ENCODE measurements around the gene SH3PXD2A.
"Not testable (repeated sequence)": the region's sequence is repeated elsewhere in the genome, so short reads cannot be mapped to it uniquely, and the experiment has no call there.

The SH3PXD2A gene

DNA sequence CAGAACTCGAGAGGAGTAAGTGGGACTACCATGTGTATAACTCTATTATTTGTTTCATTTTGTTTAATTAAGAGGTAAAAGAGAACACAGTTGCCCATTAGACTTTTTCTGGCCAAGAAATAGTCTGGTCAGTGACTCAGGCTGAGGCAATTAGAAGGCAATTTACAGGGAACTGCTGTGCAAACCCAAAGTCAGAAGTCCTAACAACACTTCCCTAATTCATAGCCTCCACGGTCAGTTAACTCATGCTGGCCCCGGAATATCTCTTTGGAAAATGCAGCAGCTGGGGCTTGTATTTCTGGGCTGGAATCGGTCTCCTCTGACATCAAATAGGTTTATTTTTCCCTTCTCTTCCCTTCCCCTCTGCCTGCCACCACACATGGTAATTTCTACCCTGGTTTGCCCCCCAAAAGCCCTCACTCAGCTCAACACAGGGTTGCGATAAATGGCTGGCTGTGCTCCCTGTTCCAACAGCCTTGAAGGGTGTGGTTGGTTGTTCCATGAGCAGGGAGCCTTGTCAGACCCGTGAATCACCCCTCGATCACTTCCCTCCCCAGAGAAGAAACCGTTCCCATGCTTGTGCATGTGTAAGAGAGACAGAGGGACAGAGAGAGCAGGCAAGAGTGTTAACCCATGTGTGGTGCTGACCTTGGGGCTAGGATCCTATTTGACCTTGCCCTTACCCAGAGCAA lies 5.3 kb downstream of the SH3PXD2A start:
- no peak for DNase-seq (ENCODE audit: low spot score)

DNA sequence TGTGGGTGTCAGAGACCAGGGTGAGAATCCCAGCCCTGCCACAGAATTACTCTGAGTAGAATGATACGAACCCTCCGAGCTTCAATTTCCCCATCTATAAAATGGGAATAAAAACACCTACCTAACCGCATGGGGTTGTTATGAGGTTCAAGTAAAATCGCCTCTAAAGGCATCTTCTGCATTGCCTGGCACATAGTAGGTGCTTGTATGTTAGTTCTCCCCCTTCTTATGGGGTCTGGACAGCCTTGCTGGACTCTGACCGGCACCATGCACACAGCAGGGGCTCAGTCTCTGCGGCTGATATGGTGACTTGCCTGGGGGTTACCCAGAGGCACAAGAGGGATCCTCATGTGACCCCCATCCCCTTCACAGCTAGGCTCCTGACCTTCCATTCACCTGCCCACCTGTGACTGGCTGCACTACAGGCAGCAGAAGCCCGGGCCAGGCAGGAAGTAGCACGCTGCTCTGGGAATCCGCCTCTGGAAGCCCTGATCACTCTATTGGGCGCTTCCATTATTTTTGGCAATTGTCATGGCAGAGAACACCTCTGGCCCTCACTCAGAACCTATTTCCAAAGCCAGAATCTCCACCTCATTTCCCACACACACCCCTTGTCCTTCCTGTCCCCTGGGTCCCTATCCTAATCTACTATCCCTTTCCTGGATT lies 6.0 kb downstream of the SH3PXD2A start:
- no peak for DNase-seq (ENCODE audit: low spot score)

DNA sequence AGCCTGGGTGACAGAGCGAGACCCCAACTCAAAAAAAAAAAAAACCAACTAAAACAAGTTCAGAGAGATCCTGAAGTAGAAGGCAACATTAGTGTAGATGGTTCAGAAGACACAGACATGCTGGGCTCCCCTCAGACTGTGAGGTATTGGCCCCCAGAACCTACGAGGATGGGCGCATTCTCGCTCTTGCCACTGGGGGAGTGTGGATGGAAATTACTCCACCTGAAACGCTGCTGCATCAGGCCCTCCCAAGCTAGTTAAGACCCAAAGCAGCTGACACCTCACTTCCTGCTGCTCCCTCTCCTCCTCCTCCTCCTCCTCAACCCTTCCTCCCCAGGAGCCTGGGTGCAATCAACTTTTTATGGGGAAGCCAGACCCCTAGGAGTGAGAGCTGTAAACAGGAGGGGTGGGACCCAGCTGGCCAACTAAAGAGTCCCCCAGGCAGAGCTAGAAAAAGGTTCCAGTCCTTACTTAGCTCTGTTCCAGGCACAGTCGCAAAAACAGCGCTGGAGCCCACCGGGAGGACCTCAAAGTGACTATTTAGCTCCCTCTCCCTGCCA lies 7.4 kb downstream of the SH3PXD2A start:
- no peak for DNase-seq (ENCODE audit: low spot score)

- DNase-seq (ENCODE audit: low spot score): no peak
Observed at GRCh38 chr10:103847346-103847745, 8.0 kb downstream of the SH3PXD2A start.

DNA sequence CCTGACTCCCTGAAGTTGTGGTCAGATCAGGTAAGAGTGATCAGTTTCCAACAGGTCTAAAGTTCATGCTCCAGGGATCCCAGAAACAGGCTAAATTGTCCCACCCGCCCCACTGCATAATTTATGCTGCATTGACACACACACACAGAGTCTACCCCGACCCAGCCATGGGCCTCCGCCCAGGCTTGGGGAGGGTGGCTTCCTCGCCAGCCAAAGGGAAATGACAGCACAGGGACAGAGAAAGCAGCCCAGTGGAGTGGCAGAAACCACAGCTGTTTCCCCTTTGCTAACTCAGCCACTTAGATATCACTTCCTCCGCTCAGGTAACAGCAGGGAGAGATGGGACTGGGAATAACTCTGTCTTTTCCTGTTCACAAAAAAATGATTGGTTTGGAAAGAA lies 9.4 kb downstream of the SH3PXD2A start:
- no peak for DNase-seq (ENCODE audit: low spot score)

GRCh38 chr10:103845346-103845745 lies 10.0 kb downstream of the SH3PXD2A start:
- not testable (repeated sequence) for DNase-seq (ENCODE audit: low spot score)

- no peak for DNase-seq (ENCODE audit: low spot score)
Observed at GRCh38 chr10:103843854-103844570, 11.4 kb downstream of the SH3PXD2A start.

- no peak for DNase-seq (ENCODE audit: low spot score)
Observed at GRCh38 chr10:103843045-103843444, 12.3 kb downstream of the SH3PXD2A start.

GRCh38 chr10:103842605-103843004 lies 12.8 kb downstream of the SH3PXD2A start:
- DNase-seq (ENCODE audit: low spot score): no peak

DNA sequence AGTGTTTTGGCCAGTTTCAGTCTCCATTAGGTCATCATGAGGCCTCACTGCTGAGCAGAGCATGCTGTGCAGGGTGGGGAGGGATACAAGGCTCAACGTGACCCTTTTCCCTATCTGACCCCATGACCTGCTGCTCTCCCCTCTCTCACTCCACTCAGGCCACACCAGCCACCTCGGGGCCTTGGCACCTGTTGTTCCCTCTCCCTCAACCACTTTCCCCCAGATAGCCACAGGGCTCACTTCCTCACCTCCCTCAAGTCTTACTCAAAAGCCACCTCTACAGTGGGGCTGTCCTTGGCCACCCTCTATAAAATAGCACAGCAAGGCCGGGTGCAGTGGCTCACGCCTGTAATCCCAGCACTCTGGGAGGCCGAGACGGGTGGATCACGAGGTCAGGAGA lies 13.9 kb downstream of the SH3PXD2A start:
- DNase-seq (ENCODE audit: low spot score): no peak

DNA sequence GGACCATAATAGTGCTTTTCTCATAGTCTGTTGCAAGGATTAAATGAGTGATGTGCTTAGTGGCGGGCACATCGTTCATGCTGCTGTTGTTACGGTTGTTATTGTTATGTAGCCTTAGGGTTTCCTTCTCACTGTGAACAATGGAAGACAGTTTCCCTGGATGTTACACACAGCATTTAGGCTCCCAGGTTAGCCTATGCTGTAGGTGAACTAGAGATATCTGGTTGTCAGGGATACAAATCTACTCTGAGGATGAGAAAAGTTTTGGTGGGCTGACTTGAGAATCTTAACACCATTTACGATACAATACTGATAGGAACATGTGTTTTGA lies 14.7 kb downstream of the SH3PXD2A start:
- DNase-seq (ENCODE audit: low spot score): no peak

DNA sequence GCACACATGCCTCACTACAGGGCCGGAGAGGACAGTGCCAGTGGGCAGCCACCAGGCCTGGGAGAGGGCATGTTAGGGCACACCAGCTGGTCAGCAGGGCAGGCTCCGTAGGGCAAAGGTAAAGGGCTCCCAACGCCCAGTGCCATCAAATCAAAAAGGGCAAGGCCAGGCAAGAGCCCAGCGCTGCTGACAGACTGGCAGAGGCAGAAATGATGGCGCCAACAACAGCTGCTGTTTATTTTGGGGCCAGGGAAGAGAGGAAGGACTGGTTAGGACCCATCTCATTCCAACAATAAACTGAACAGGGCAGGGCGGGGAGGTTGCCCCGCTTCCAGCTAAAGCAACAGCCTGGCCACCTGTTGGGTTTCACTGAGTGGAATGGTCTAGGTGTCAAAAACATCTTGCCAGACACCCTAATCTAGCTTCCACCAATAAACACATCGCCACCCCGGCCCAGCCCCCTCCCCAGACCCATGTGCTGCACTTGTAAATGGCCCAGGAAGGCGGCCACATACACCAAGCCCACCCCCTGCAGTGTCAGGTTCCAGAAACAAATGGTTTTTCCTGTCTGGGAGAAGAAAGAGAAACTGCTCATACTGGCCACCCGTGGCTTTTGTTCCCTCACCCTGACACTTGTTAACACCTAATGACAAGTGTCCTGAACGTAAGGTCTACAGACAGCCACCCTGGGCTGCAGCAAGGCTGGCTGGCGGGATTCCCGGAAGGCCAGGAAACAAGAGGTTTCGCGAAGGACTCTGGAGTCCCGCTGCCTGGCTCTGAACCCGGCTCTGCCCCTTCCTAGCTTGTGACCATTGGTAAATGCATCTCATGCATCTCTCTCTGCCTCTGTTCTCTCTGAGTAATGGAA lies 15.3 kb downstream of the SH3PXD2A start:
- no peak for DNase-seq (ENCODE audit: low spot score)

- DNase-seq (ENCODE audit: low spot score): no peak
Observed at GRCh38 chr10:103839519-103839871, 15.9 kb downstream of the SH3PXD2A start.

DNA sequence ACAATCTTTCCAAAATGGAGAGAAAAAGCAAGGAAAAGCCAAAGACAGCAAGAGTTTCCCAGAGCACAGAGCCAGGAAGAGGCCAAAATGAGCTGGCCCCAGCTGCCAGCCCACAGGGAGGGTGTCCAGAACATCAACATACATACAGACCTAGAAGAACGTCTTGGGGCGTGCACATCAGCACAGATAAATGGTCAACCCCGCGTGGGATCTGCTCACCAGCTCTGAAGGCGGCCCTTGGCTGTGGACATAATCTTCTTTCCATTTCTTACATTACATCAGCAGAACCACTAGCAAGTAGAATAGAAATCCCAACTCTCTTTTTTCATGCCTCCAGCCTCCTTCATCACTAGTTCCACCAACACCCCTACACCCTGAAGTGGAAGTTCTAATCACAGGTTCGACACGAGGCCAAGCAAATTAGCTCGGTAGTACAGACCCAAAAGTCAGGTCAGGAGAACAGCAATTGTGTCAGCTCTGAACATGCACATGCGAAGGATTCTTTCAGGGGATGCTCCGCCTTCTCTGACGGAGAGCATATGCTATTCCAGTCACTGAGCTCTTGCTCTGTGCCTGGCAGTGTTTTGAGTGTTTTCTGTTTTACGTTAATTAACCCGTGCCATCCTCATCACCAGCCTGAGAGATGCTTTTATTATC lies 16.4 kb downstream of the SH3PXD2A start:
- no peak for DNase-seq (ENCODE audit: low spot score)

DNA sequence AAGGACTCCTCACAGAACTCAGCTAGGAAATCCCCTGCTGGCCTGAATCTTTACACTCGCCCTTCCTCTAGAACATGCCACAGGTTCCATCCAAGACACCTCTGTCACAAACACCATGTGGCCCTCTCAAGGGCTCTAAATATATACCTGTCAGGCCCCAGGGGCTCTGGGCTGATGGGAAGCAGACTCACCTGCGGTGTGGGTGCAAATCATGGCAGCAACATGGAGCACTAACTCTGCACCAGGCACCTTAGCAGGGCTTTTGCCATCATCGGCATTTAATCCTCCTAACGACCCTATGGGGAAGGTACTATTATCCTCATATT lies 17.3 kb downstream of the SH3PXD2A start:
- DNase-seq (ENCODE audit: low spot score): no peak

DNA sequence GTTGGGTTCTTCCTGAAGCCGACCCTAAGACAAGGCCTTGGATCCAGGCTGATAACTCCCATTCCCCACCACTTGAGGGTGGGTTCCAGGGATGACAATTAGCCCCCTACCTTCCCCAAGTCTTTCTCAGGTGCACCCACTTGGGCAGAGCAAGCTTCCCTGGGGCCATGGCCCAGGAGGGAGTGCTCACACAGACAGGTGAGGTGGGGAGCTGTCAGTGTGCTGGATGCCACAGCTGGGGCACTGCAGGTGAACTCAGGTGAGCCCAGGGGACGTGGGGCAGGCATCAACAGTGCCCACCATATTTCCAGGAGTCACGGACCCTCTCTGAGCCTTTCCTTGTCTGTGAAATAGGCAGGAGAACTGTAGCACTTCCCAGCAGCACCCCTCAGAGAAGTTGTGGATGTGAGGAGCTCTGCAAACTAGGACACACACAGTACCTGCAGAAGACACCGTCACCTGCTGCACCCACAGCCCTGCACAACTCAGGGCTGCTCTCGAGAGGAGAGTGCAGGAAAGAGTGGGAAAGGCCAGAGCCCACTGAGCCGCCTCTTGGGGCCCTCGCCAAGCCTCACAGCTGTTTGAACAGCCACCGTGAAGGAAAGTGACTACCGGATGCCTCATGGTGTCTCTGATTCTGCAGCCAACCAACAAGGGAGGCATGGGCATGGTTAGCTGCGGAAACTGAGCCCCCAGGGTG lies 17.9 kb downstream of the SH3PXD2A start:
- DNase-seq (ENCODE audit: low spot score): no peak

GRCh38 chr10:103836861-103837260 lies 18.5 kb downstream of the SH3PXD2A start:
- no peak for DNase-seq (ENCODE audit: low spot score)

GRCh38 chr10:103836273-103836672 lies 19.1 kb downstream of the SH3PXD2A start:
- no peak for DNase-seq (ENCODE audit: low spot score)

- DNase-seq (ENCODE audit: low spot score): no peak
Observed at GRCh38 chr10:103835096-103836050, 20.0 kb downstream of the SH3PXD2A start.
